HG03064 (cell line): ENCODE data around the gene SMTNL1.

Experiments used
- ATAC-seq: cut with Tn5 transposase; IDR thresholded peaks from one replicate; pipeline ENCODE4 v1.9.1; 2021; ENCODE audit warnings: low read depth; ENCODE audit not compliant: unreplicated experiment

SMTNL1 gene

GRCh38 chr11:57536947-57537619 is at the start of gene SMTNL1:
Gene SMTNL1, plus strand, starts transcription at chr11:57537595. Its CDS starts 5,048 bp downstream, at chr11:57542643.
- ATAC-seq = no peak

DNA sequence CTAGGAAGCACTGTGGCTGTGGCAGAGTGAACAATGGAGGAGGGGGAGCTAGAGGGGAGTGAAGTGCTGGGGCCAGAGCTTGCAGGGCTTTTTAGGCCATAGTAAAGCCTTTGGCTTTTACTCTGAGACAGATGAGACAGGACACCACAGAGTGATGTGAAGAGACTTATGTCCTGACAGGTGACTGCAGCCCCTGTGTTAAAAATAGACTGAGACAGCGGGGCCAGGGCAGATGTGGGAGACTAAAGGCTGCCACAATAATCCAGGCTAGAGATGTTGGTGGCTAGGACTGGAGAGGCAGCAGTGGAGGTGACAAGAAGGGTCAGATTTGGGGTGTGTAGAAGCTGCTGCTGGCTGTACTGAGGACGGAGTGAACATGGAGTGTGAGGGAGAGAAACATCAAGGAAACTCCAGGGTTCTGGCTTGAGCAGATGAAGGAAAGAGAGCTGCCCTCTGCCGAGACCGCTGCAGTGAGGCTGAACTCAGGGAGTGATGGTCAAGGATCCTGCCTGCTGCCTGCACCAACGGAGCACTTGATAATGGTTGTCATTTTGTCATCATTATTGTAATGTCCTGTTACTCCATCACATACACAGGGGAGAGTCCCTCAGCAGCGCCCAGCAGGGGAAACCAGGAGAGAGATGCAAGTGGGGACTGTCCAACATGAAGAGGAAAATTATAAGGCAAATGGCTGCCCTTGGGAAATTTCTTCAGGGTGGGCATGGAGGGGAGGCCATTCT is 49.3 kb upstream of the SMTNL1 start:
- no peak for ATAC-seq

DNA sequence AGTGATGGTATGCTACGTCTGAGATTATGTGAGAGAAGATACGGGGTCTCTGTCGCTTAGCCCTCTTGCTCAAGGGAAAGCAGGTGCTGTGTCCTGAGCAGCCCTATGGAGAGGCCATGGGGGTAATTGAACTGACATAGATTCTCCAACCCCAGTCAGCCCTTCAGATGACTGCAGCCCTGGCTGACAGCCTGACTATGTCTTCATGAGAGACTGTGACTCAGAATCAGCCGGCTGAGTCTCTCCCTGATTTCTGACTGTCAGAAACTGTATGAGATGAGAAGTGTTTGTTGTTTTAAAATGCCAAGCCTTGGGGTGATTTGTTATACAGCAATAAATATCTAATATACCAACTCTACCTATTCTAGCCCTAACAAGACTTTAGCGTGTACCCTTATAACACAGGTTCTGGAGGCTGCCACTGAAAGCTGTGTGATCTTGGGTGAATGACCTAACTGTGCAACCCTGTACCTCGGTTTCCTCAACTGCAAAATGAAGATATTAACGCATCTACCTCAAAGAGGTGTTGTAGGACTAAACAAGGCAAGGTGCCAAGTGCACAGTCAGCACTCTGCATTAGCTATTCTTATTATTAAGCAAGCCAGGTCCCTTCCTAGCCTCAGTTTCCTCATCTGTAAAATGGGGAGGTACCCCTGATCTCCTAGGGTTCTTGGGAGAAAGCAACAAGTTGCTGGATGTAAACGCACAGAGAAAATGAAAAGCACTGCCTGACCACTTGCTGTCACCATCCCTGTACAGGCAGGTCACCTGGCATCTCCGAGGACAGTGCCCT is 46.7 kb upstream of the SMTNL1 start:
- ATAC-seq = no peak

- no peak for ATAC-seq
These were observed 45.9 kb upstream of the SMTNL1 start for GRCh38 chr11:57491371-57492061.

DNA sequence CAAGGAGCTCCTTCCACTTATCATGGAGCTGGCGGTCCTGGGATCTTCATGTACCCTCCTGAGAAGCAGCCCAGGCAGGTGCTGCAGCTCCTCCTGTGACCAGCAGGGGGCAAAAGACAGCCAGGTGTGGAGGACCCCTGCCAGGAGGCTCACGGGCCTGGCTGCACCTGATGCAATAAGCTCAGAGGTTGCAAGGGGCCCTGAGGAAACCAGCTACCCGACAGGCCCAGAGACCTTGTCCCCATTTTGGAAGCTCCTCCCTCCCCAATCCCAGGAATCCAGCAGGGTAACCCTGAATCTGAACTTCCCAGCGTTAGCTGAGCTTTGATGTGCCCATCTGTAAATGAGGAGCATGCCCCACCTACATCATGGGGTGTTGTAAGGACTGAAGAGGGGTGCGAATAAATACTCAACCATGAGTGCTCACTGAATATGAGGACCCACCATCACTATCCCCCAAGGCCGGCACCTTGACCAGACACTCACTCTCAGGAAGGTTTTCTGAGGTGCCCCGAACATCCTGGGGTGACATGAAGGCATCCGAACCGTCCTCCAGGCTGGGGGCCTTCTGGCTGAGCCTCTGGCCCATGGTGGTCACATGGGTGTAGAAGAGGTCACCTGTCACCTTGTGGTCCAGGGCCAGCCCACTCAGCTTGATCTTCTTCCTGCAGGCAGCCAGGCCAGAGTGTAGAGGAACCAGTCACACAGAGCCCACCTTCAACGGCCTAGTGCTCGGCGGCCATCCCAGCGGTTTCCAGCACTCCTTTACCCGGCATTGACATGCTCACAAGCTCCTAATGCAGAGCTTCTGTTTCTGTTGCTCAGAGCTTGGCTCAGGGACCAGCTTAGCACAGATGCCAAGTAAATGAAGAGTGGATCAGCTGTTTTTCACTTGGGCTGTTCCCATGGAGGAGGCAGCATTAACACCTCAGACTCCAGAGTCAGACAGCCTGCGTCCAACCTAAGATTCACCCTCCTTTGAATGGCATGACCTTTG is 43.6 kb upstream of the SMTNL1 start:
- peak; percentile 58 for ATAC-seq

- ATAC-seq = no peak
These were observed 41.1 kb upstream of the SMTNL1 start for GRCh38 chr11:57496109-57496820.

GRCh38 chr11:57497303-57498247 is 39.8 kb upstream of the SMTNL1 start:
- no peak for ATAC-seq

DNA sequence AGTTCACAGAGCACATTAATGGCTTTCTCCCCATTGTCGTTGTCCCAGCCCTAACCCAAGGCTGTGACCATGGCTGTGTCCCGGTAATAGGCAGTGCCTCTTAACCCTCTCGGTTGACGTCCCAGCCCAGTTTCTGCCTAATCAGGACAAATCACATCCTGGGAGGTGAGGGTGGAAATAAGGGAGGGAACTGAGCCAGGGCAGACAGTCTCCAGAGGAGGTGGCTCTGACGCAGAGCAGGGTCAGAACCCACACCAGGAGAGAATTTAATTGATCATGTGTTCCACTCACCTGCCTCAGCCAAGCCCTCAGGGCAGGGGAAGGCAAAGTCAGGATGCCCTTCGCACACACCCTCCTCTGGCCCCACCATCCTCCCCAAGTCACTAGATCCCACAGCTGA is 38.9 kb upstream of the SMTNL1 start:
- no peak for ATAC-seq

GRCh38 chr11:57499413-57499982 is 37.9 kb upstream of the SMTNL1 start:
- ATAC-seq = peak; percentile 97

DNA sequence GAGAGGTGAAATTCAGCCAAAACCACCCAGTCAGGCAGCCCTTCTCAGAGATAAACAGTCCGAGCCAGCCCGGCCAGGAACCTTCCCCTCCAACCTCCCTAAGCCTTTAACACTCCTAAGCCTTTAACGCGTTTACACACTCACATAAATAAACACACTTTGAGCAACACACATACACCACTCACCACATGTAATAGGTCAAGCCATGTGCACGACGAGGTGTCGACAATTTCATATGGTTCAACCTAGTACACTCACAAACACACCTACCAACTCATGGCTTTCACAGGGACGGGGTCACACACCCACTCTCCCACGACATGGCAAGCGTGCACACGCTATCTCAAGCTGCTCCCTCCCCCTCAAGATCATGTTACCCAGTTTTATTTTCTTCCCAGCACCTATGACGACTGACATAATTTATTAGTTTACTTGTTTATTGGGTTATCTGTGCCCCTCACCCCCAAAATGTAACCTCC is 37.4 kb upstream of the SMTNL1 start:
- no peak for ATAC-seq

DNA sequence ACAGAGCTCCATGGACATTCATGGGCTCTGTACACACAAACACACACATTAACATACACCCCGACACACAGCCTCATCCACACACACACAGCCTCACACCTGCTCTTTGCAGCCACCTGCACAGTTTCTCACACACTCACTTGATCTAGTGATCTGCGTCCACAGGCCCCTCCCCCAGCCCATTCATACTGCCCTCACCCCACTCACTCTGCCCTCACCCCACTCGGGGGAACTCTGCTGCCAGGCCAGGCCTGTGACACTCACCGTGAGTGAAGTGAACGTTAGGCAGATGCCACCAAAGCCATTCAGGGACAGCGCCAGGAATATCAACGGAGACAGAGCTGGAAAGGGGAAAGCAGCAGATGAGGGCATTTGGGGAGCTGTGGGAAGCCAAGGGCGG is 36.9 kb upstream of the SMTNL1 start:
- no peak for ATAC-seq

GRCh38 chr11:57500926-57501325 is 36.5 kb upstream of the SMTNL1 start:
- ATAC-seq = no peak

DNA sequence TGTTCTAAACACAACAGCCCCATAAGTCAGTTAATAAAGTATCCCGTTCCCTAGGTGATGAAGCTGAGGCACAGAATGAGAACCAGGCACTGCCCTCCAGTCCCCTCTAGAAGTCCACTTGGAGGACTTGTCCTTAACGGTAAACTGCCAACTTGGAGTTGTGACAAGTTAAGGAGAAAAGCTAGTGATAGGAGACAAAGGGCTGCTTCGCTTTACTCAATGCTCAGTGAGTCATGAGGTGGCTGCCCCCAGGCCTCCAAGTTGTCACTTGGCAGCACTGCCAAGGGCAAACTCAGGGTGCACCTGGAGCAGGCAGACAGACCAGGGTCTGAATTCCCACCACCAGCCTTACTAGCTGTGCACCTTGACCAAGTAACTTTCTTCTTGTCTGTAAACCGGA is 35.4 kb upstream of the SMTNL1 start:
- ATAC-seq = no peak

DNA sequence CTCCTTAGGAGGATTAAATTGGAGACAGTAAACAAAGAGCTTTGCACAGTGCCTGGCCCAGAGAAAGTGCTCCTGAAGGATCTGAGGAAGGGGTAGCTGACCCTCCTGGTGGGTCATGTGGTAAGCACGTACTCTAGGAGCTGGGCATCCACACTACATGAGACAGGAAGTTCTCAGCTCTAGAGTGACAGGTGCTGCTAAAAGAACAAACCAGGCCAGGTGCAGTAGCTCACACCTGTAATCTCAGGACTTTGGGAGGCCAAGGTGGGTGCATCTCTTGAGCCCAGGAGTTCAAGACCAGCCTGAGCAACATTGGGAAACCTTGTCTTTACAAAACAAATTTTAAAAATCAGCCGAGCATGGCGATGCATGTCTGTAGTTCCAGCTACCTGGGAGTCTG is 35.0 kb upstream of the SMTNL1 start:
- no peak for ATAC-seq

GRCh38 chr11:57502870-57503269 is 34.5 kb upstream of the SMTNL1 start:
- ATAC-seq = no peak

GRCh38 chr11:57504511-57504910 is 32.9 kb upstream of the SMTNL1 start:
- ATAC-seq = no peak

GRCh38 chr11:57506522-57506921 is 30.9 kb upstream of the SMTNL1 start:
- no peak for ATAC-seq
